PC-3 (cell line): ENCODE results near the gene SERTAD1. TPM values are rescaled to one million over a fixed set of nuclear protein-coding genes. Genes with fewer than 3 reads are reported as not detected.
"Not testable (repeated sequence)": the region's sequence is repeated elsewhere in the genome, so short reads cannot be mapped to it uniquely, and the experiment has no call there.

Source experiments
- ATAC-seq: fragments of 200-7000 bp; cut with Tn5 transposase; 2 replicates; pipeline ENCODE4 v1.9.1; 2020; ENCODE audit warnings: mild to moderate bottlenecking, moderate library complexity
- BruUV-seq: library from RNA; stranded (reverse); fragments of 400-500 nt; replicated peaks from 2 replicates; lab custom pipeline; 2021; lab: Mats Ljungman, UMichigan
- CTCF ChIA-PET: fragments of 300-600 bp; sonication (Branson Sonifier 250); formaldehyde crosslinking; loops from one replicate; lab custom pipeline; 2022; ENCODE audit warnings: antibody characterized with exemption; lab: Charles Lee
- POLR2A ChIA-PET: fragments of 300-600 bp; sonication (Branson Sonifier 250); formaldehyde crosslinking; loops from one replicate; lab custom pipeline; 2022; ENCODE audit warnings: antibody characterized with exemption; ENCODE audit not compliant: unreplicated experiment; lab: Charles Lee
- DNase-seq: peaks from one replicate; pipeline ENCODE4 v3.0.0-alpha.2; 2015
- H2AFZ ChIP-seq: fragments of 300-600 bp; sonication (generic); 2 replicates; pipeline ENCODE4 v1.6.0; 2016; ENCODE audit warnings: antibody characterized with exemption, low read length
- H3F3A ChIP-seq: fragments of 300-600 bp; sonication (generic); one replicate; pipeline ENCODE4 v1.6.0; 2017; ENCODE audit warnings: antibody characterized with exemption, low read length, control low read depth, mild to moderate bottlenecking; ENCODE audit not compliant: unreplicated experiment
- H3K27ac ChIP-seq: fragments of 300-600 bp; sonication (generic); 2 replicates; pipeline ENCODE4 v1.5.1; 2016; ENCODE audit warnings: mild to moderate bottlenecking, low read length
- H3K27me3 ChIP-seq: fragments of 300-600 bp; sonication (generic); 2 replicates; pipeline ENCODE4 v1.6.1; 2016; ENCODE audit warnings: low read length, mixed read lengths
- H3K36me3 ChIP-seq: fragments of 300-600 bp; sonication (generic); 2 replicates; pipeline ENCODE4 v1.6.1; 2016; ENCODE audit warnings: low read depth, mixed run types, low read length, mixed read lengths
- H3K4me1 ChIP-seq: fragments of 300-600 bp; sonication (generic); 2 replicates; pipeline ENCODE4 v1.5.1; 2016; ENCODE audit warnings: low read length; ENCODE audit not compliant: insufficient read depth
- H3K4me2 ChIP-seq: fragments of 300-600 bp; sonication (generic); 2 replicates; pipeline ENCODE4 v1.6.0; 2016; ENCODE audit warnings: low read length
- H3K4me3 ChIP-seq: fragments of 300-600 bp; sonication (generic); 2 replicates; pipeline ENCODE4 v1.5.1; 2016; ENCODE audit warnings: mild to moderate bottlenecking, low read length, mixed read lengths
- H3K79me2 ChIP-seq: fragments of 300-600 bp; sonication (generic); 2 replicates; pipeline ENCODE4 v1.6.1; 2017; ENCODE audit warnings: low read length, mixed read lengths
- H3K9ac ChIP-seq: fragments of 300-600 bp; sonication (generic); 2 replicates; pipeline ENCODE4 v1.6.0; 2016; ENCODE audit warnings: mild to moderate bottlenecking, low read length
- H3K9me2 ChIP-seq: fragments of 300-600 bp; sonication (generic); replicated peaks from 2 replicates; pipeline ENCODE4 v1.6.1; 2016; ENCODE audit warnings: mixed run types, low read length, mixed read lengths
- H3K9me3 ChIP-seq: fragments of 300-600 bp; sonication (generic); 2 replicates; pipeline ENCODE4 v1.6.1; 2016; ENCODE audit warnings: low read length, mixed read lengths
- H4K20me1 ChIP-seq: fragments of 300-600 bp; sonication (generic); 2 replicates; pipeline ENCODE4 v1.6.1; 2016; ENCODE audit warnings: low read length, mixed read lengths
- EZH2 ChIP-seq: fragments of 300-600 bp; sonication (generic); IDR thresholded peaks from one replicate; pipeline ENCODE4 v1.6.1; 2017; ENCODE audit warnings: antibody characterized with exemption, mild to moderate bottlenecking, low read length; ENCODE audit not compliant: unreplicated experiment
- EZH2phosphoT487 ChIP-seq: fragments of 300-600 bp; sonication (generic); IDR thresholded peaks from 2 replicates; pipeline ENCODE4 v1.6.1; 2018; ENCODE audit warnings: mild to moderate bottlenecking, antibody characterized with exemption, low read length, borderline replicate concordance
- intact Hi-C: fragments of 100-400 bp; cut with micrococcal nuclease; formaldehyde crosslinking; loops from 2 replicates; pipeline ENCODE4 v1.9.0; 2023
- total RNA-seq: library from RNA; depleted of rRNA; stranded (reverse); fragments of >200 nt; gene quantifications from 2 replicates; pipeline ENCODE4 v1.2.3, GENCODE V29; 2014
- TF ChIP-seq, protein P1 (sequence below): fragments of 300-600 bp; sonication (generic); conservative IDR thresholded peaks from 2 replicates; pipeline ENCODE4 v1.5.1; 2017; ENCODE audit warnings: antibody characterized with exemption, low read depth, mild to moderate bottlenecking, low read length

SERTAD1 gene
- total RNA-seq, 1 experiment from 2014 or later = 16.8 TPM

DNA sequence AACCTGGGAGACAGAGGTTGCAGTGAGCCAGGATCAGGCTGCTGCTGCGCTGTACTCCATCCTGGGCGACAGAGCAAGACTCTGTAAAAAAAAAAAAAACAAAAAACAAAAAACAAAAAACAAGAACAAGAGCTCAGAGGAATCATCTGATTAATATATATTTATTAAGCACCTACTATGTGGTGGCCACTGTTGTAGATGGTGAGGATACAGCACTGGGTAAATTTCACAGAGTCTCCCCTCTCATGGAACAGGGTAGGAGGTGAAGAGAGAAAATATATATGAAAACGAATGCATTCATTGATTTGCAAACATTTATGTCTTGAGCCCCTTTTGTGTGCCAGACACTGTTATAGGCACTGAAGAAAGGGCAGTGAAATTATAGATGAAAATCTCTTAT is 5.9 kb upstream of the SERTAD1 start:
- DNase-seq (no peak), ATAC-seq (no peak)
- Histone ChIP-seq H3K27ac (no peak overlapping the region), H3K4me2 (no peak overlapping the region), H4K20me1 (no peaks in the 10 kb centered on the region), H3F3A (no peaks in the 10 kb centered on the region), H3K9ac (no peak overlapping the region), H3K4me3 (no peak overlapping the region), H3K9me2 (no peaks in the 10 kb centered on the region), H3K4me1 (peaks cover 16% of the 10 kb centered on the region; the same call in 1 of the 2 replicates), H3K27me3 (no peaks in the 10 kb centered on the region), H3K36me3 (no peaks in the 10 kb centered on the region), H3K9me3 (no peaks in the 10 kb centered on the region), H2AFZ (no peak overlapping the region), H3K79me2 (no peaks in the 10 kb centered on the region)
- POLR2A ChIA-PET = interaction anchor here (2.0 kb wide), 1 partner anchor 11 kb away, joined by 4 read pairs; no protein-coding TSS in a partner anchor
- intact Hi-C loops = no loop called here
- TF ChIP-seq EZH2 (no peak), EZH2phosphoT487 (no peak)
- TF ChIP-seq, protein P1, sequence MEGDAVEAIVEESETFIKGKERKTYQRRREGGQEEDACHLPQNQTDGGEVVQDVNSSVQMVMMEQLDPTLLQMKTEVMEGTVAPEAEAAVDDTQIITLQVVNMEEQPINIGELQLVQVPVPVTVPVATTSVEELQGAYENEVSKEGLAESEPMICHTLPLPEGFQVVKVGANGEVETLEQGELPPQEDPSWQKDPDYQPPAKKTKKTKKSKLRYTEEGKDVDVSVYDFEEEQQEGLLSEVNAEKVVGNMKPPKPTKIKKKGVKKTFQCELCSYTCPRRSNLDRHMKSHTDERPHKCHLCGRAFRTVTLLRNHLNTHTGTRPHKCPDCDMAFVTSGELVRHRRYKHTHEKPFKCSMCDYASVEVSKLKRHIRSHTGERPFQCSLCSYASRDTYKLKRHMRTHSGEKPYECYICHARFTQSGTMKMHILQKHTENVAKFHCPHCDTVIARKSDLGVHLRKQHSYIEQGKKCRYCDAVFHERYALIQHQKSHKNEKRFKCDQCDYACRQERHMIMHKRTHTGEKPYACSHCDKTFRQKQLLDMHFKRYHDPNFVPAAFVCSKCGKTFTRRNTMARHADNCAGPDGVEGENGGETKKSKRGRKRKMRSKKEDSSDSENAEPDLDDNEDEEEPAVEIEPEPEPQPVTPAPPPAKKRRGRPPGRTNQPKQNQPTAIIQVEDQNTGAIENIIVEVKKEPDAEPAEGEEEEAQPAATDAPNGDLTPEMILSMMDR = no peak
- BruUV-seq = no TSS peak
- CTCF ChIA-PET = no interaction called here

DNA sequence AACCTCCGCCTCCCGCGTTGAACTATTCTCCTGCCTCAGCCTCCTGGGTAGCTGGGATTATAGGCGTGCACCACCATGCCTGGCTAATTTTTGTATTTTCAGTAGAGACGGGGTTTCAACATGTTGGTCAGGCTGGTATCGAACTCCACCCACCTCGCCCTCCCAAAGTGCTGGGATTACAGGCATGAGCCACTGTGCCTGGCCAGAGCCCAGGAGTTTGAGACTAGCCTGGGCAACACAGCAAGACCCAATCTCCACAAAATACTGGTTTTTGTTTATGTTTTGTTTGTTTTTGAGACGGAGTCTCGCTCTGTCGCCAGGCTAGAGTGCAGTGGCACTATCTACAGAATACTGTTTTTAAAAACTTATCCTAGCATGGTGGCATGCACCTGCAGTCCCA is 4.5 kb upstream of the SERTAD1 start:
- not testable (repeated sequence) for BruUV-seq

DNA sequence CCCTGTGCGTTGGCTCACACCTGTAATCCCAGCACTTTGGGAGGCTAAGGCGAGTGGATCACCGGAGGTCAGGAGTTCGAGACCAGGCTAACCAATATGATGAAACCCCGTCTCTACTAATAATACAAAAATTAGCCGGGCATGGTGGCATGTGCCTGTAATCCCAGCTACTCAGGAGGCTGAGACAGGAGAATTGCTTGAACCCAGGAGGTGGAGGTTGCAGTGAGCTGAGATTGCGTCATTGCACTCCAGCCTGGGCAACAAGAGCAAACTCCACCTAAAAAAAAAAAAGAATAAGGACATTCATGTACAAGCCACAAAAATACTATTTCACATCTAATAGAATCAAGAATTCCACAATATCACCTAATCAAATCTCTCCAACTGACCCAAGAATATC is 2.4 kb upstream of the SERTAD1 start:
- DNase-seq = not testable (repeated sequence)

More for the DNA sequence above, 4.5 kb upstream of the SERTAD1 start:
- intact Hi-C loops, H3K9ac ChIP-seq, DNase-seq, H2AFZ ChIP-seq, H4K20me1 ChIP-seq, H3K9me2 ChIP-seq, POLR2A ChIA-PET, H3K27ac ChIP-seq, H3K27me3 ChIP-seq, H3K79me2 ChIP-seq, H3K9me3 ChIP-seq, H3K36me3 ChIP-seq, H3K4me2 ChIP-seq, ATAC-seq, H3F3A ChIP-seq, H3K4me3 ChIP-seq: not testable (repeated sequence)
- CTCF ChIA-PET = interaction anchor here (0.6 kb wide), 1 partner anchor 136 kb away, joined by 3 read pairs; no protein-coding TSS in a partner anchor
- peaks cover 19% of the 10 kb centered on the region; the same call in 1 of the 2 replicates for H3K4me1 ChIP-seq

More for the DNA sequence above, 2.4 kb upstream of the SERTAD1 start:
- H3F3A ChIP-seq, H3K9me3 ChIP-seq, H3K9me2 ChIP-seq, H3K4me2 ChIP-seq, H3K4me3 ChIP-seq, intact Hi-C loops, H3K9ac ChIP-seq, ATAC-seq, H3K36me3 ChIP-seq, H4K20me1 ChIP-seq, BruUV-seq, H3K27ac ChIP-seq, H2AFZ ChIP-seq, CTCF ChIA-PET, H3K27me3 ChIP-seq, POLR2A ChIA-PET: not testable (repeated sequence)
- H3K79me2 ChIP-seq = peaks cover 22% of the 10 kb centered on the region
- peaks cover 11% of the 10 kb centered on the region; the same call in 1 of the 2 replicates for H3K4me1 ChIP-seq
